ENCODE measurements around the gene CCDC87. TPM values are rescaled to one million over a fixed set of nuclear protein-coding genes. Genes with fewer than 3 reads are reported as not detected.

CCDC87 gene
- total and polyA plus RNA-seq, 3 donors from 2014 or later: 14.4 to 37.2 (median 26.3) TPM

DNA sequence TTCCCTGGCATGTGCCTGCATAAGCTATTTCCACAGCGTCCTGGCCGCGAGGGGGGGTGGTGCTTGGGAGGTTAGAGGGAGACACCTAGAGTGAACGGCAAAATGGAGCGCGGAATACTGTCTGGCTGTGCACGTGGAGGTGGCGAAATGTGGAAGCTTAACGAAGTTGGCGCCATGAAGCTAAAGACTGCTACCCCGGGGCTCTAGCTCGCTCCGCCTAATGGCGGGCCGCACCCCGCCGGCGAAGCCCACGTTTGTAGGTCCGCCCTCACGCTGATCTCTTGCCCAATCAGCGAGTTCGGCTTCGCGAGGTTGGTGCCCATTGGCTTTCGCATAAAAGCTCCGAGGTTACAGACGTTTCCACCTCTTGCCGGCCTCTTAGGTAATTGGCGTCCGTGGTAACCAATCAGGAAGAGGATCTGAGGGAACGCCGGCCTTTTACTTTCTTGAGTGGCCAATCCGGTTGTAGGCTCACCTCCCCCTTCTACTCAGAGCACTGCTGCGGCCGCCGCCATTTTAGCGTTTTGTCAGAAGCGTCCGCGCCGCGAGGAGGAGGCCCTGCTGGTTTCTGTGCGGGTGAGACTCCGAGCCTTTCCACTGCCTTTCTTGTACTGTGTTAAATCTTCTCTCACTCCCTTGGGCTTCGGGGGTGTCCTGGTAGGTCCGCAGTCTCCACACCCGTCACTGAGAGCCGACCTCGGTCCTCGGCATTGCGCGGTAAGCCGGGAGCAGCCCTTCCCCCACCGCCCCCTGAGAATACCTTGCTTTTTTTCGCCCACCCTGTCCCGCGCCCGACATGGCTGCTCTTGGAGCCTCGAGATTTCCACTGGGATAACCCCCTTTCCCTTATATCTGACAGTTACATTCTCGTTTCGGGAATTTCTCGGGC lies 45.6 kb upstream of the CCDC87 start, which contains the start of gene RBM4:
Gene RBM4, plus strand, starts transcription at position 527 of the 889 bp plus-strand sequence. CDS start 1,009 bp downstream, outside the sequence.
- peak; percentile 45 for TF ChIP-seq POLR2A (IDR thresholded peaks at IDR 0.05)
- TF ChIP-seq, protein P1, sequence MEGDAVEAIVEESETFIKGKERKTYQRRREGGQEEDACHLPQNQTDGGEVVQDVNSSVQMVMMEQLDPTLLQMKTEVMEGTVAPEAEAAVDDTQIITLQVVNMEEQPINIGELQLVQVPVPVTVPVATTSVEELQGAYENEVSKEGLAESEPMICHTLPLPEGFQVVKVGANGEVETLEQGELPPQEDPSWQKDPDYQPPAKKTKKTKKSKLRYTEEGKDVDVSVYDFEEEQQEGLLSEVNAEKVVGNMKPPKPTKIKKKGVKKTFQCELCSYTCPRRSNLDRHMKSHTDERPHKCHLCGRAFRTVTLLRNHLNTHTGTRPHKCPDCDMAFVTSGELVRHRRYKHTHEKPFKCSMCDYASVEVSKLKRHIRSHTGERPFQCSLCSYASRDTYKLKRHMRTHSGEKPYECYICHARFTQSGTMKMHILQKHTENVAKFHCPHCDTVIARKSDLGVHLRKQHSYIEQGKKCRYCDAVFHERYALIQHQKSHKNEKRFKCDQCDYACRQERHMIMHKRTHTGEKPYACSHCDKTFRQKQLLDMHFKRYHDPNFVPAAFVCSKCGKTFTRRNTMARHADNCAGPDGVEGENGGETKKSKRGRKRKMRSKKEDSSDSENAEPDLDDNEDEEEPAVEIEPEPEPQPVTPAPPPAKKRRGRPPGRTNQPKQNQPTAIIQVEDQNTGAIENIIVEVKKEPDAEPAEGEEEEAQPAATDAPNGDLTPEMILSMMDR (IDR thresholded peaks at IDR 0.05): no peak
- peak; percentile 100 for DNase-seq
- Histone ChIP-seq H3K27me3 (no peaks in the 10 kb centered on the region), H3K9me3 (no peaks in the 10 kb centered on the region), H3K4me1 (peaks cover 44% of the 10 kb centered on the region), H3K4me3 (peak within 1 kb of the TSS; percentile 82 to 95), H3K36me3 (ENCODE audit: low read depth, missing control alignments) (no peaks in the 10 kb centered on the region), H3K27ac (peak within 1 kb of the TSS; percentile 96 to 97)
- intact Hi-C loops (cut with DNase I; ENCODE audit: low total_unique reads): loop anchor here (5.0 kb wide), 1 partner anchor 39 kb away; the partner anchor contains the start of gene RBM4B
- 1% methylated on average over 51 to 63 of the region's 63 CpGs for WGBS, 2 donors

DNA sequence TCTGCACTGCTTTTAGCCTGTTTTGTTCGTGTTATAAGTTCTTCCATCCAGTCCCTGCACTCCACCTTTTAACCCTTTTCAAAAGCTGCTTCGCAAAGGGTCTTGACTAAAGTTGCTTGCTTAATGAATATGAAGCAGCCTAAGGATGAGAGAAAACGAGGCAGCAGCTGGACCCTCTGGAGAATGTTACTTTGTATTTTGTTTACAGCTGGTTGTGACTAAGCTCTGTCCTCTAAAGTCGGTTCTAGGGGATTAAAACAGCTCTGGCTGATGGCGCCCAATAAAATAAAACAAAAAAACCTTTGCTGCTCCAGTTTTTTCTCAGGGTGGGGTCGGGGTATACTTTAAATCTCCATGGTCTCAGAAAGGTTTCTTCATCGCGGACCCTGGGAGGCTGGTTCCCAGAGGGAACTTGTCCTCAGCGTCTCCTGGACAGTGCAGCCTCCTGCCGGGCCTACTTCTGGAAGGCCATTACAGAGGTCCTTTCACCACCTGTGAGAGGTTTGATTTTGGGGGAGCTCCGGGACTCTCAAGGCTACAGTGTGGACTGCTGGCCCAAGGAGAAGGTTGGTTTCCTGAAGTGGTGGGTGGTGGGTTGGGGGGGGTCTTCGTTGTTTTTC lies 44.8 kb upstream of the CCDC87 start:
- H3K4me1 ChIP-seq: peaks cover 39% of the 10 kb centered on the region
- TF ChIP-seq, protein P1 (IDR thresholded peaks at IDR 0.05): no peak
- TF ChIP-seq POLR2A (IDR thresholded peaks at IDR 0.05): no peak

DNA sequence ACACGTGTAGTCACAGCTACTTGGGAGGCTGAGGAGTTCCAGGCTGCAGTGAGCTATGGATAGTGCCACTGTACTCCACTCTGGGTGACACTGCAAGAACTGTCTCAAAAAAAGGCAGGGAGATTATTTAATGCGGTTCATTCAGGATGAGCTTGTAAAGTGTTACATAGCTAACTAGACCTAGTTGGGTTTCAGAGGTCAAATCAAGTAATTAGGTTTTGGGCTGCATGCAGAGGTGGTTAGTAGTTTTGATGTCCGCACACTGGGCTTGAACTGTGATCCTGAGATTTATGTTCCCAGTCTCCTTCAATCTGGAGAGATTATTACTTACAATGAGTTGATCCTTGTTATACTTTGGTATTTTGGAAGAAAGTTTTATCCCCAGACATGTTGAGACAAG lies 43.5 kb upstream of the CCDC87 start:
- H3K9me3 ChIP-seq: no peaks in the 10 kb centered on the region
- H3K36me3 ChIP-seq (ENCODE audit: low read depth, missing control alignments): no peaks in the 10 kb centered on the region
- no peak overlapping the region for H3K4me3 ChIP-seq
- 76 to 88% methylated on average over 3 of the region's 3 CpGs for WGBS, 2 donors
- TF ChIP-seq POLR2A (IDR thresholded peaks at IDR 0.05): no peak
- TF ChIP-seq, protein P1 (IDR thresholded peaks at IDR 0.05): no peak
- intact Hi-C loops (cut with DNase I; ENCODE audit: low total_unique reads): loop anchor here (5.0 kb wide), 1 partner anchor 41 kb away; the partner anchor contains the start of gene RBM4B
- H3K4me1 ChIP-seq: peaks cover 26% of the 10 kb centered on the region
- no peaks in the 10 kb centered on the region for H3K27me3 ChIP-seq
- H3K27ac ChIP-seq: no peak overlapping the region
- DNase-seq: no peak

More for the DNA sequence above, 44.8 kb upstream of the CCDC87 start:
- Histone ChIP-seq H3K27ac (peak overlapping the region; percentile 73 to 88), H3K4me3 (peak overlapping the region; percentile 82 to 95), H3K27me3 (no peaks in the 10 kb centered on the region), H3K9me3 (no peaks in the 10 kb centered on the region), H3K36me3 (ENCODE audit: low read depth, missing control alignments) (no peaks in the 10 kb centered on the region)
- intact Hi-C loops (cut with DNase I; ENCODE audit: low total_unique reads): loop anchor here (5.0 kb wide), 1 partner anchor 40 kb away; the partner anchor contains the start of gene RBM4B
- 25 to 26% methylated on average over 12 of the region's 12 CpGs for WGBS, 2 donors
- peak; percentile 54 for DNase-seq

DNA sequence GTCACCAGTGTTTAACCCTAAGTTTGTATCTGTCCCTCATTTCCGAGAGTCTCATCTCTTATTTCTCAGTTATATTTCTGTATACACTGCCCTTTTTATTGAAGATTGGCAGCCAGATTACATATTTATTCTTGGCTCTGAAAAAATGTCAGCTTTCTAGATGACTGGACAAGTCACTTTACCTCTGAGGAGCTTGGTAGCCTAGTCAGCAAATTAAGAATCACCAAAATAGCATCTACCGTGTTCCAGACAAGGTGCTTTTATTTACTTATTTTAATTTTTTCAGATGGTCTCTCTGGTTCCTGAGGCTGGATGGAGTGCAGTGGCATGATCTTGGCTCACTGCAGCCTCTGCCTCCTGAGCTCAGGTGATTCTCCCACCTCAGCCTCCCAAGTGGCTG lies 40.1 kb upstream of the CCDC87 start:
- Histone ChIP-seq H3K9me3 (no peaks in the 10 kb centered on the region), H3K36me3 (ENCODE audit: low read depth, missing control alignments) (no peaks in the 10 kb centered on the region), H3K4me3 (no peak overlapping the region), H3K27me3 (no peaks in the 10 kb centered on the region), H3K27ac (no peak overlapping the region), H3K4me1 (peaks cover 9% of the 10 kb centered on the region)
- no peak for DNase-seq
- intact Hi-C loops (cut with DNase I; ENCODE audit: low total_unique reads): no loop called here
- TF ChIP-seq, protein P1 (IDR thresholded peaks at IDR 0.05): no peak
- TF ChIP-seq POLR2A (IDR thresholded peaks at IDR 0.05): no peak
- WGBS, 2 donors: 81 to 88% methylated on average over 2 of the region's 2 CpGs

Measured in testis (tissue), 3 donors.